Measurements from ENCODE around the gene UNC5B. TPM values are rescaled to one million over a fixed set of nuclear protein-coding genes. Genes with fewer than 3 reads are reported as not detected.
"Not testable (repeated sequence)": the region's sequence is repeated elsewhere in the genome, so short reads cannot be mapped to it uniquely, and the experiment has no call there.

Gene UNC5B
- total RNA-seq, 2 donors from 2014 or later: 10.4 to 11.2 TPM

DNA sequence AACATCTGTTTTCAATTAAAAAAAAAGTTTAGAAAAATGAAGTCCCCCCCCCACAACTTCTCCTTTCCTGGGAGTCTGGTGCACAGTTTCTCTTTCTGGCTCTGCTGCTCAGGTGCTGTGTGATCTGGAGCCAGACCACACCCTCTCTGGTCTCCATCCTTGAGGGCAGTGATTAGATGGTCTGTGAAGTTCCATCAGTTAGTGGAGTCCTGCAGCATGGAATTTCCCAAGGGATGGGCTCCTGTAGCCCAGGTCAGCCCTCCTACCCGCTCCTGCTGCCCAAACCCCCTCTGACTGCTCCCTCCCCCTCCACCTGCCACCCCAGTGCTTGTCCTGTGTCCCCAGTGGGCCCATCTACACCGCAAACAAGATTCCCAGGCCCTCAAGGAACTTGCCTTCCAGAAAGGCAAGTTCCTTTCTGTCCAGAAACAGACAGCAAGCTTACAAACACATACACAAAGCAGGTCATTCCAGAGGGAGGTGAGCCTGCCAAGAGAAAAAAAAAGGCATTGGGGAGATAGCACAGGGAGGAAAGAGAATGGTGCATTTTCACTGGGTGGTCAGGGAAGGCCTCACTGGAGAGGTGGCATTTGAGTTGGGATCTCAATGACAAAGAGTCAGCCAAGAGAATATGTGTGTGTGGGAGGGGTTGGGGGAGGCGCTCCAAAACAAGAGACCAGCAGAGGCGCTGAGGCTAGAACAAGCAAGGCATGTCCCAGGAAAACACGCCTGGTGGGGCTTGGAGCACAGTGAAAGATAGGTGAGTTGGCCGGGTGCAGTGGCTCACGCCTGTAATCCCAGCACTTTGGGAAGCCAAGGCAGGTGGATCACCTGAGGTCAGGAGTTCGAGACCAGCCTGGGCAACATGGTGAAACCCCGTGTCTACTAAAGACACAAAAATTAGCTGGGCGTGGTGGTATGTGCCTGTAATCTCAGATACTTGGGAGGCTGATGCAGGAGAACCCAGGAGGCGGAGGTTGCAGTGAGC is 57.2 kb downstream of the UNC5B start:
- ATAC-seq: no peak
- Histone ChIP-seq H3K4me3 (no peak overlapping the region), H3K36me3 (replicated peaks in 1 of 2; ENCODE audit: insufficient read depth in 1 of 2, low read depth in 2 of 2) (no peaks in the 10 kb centered on the region), H3K27me3 (no peaks in the 10 kb centered on the region), H3K9me3 (no peaks in the 10 kb centered on the region), H3K27ac (no peak overlapping the region), H3K4me1 (peaks cover 13% of the 10 kb centered on the region)
- intact Hi-C loops (cut with DNase I): no loop called here
- DNase-seq: no peak
- WGBS, 2 donors: 62 to 69% methylated on average over 9 to 11 of the region's 11 CpGs
- no peak for TF ChIP-seq POLR2A (IDR thresholded peaks at IDR 0.05)
- TF ChIP-seq, protein P1, sequence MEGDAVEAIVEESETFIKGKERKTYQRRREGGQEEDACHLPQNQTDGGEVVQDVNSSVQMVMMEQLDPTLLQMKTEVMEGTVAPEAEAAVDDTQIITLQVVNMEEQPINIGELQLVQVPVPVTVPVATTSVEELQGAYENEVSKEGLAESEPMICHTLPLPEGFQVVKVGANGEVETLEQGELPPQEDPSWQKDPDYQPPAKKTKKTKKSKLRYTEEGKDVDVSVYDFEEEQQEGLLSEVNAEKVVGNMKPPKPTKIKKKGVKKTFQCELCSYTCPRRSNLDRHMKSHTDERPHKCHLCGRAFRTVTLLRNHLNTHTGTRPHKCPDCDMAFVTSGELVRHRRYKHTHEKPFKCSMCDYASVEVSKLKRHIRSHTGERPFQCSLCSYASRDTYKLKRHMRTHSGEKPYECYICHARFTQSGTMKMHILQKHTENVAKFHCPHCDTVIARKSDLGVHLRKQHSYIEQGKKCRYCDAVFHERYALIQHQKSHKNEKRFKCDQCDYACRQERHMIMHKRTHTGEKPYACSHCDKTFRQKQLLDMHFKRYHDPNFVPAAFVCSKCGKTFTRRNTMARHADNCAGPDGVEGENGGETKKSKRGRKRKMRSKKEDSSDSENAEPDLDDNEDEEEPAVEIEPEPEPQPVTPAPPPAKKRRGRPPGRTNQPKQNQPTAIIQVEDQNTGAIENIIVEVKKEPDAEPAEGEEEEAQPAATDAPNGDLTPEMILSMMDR (IDR thresholded peaks at IDR 0.05): no peak

DNA sequence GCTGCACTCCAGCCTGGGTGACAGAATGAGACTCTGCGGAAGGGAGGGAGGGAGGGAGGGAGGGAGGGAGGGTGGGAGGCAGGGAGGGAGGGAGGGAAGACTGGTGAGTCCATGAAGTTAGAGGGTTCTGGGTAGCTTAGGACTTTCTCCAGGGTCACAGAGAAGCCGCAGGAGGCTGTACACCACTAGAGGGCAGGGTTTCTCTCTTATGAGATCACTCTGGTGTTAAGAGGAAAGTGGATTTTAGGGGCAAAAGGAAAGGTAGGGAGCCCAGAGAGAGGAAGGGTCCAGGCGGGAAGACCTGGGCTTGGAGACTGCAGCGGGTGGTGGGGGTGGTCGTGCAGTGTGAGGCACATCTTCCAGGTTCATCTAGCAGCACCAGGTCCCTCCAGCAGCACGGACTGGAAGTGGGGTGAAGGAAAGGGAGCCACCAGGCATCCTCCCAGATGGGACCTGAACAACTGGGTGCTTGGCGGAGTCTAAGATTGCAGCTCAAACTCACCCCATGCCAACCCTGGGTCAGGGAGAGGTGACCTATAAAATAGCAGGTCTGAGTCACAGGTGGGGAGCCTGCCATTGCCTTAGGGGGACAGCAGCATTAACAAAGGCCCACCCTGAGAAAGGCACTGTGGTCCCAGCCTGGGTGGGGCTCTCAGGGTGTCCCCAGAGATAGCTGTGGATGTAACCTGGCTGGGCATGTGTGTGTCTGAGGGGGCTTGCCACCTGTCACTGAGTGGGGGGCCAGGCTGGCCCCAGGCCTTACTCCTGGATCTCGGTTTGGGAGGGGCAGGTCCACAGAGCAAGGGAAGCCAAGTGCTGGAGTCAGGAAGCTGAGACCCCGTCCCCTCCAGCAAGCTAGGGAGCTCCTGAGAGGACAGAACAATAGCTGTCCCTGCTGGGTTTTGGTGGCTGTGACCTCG is 58.2 kb downstream of the UNC5B start:
- Histone ChIP-seq H3K4me1 (peaks cover 13% of the 10 kb centered on the region), H3K9me3 (no peaks in the 10 kb centered on the region), H3K4me3 (no peak overlapping the region), H3K27me3 (no peaks in the 10 kb centered on the region), H3K27ac (no peak overlapping the region), H3K36me3 (replicated peaks in 1 of 2; ENCODE audit: insufficient read depth in 1 of 2, low read depth in 2 of 2) (no peaks in the 10 kb centered on the region)
- no peak for TF ChIP-seq POLR2A (IDR thresholded peaks at IDR 0.05)
- TF ChIP-seq, protein P1 (IDR thresholded peaks at IDR 0.05): peak; percentile 45 to 66 (median 57)
- ATAC-seq (peak; percentile 67), DNase-seq (peak; percentile 56 to 72 (median 68))
- WGBS, 2 donors: 44% methylated on average over 9 to 10 of the region's 10 CpGs
- intact Hi-C loops (cut with DNase I): no loop called here

GRCh38 chr10:71271662-71272055 is 59.3 kb downstream of the UNC5B start:
- ATAC-seq: no peak
- H3K4me3 ChIP-seq: no peak overlapping the region
- WGBS, 2 donors: 54 to 73% methylated on average over 5 to 14 of the region's 14 CpGs
- H3K9me3 ChIP-seq: no peaks in the 10 kb centered on the region
- H3K27ac ChIP-seq: no peak overlapping the region
- no peak for DNase-seq
- H3K27me3 ChIP-seq: no peaks in the 10 kb centered on the region
- no peaks in the 10 kb centered on the region for H3K36me3 ChIP-seq (replicated peaks in 1 of 2; ENCODE audit: insufficient read depth in 1 of 2, low read depth in 2 of 2)
- intact Hi-C loops (cut with DNase I): no loop called here
- TF ChIP-seq, protein P1 (IDR thresholded peaks at IDR 0.05): no peak
- no peak for TF ChIP-seq POLR2A (IDR thresholded peaks at IDR 0.05)
- H3K4me1 ChIP-seq: peaks cover 4% of the 10 kb centered on the region

GRCh38 chr10:71272056-71272771 is 59.8 kb downstream of the UNC5B start:
- no peak for ATAC-seq
- 63 to 72% methylated on average over 13 to 15 of the region's 15 CpGs for WGBS, 2 donors
- DNase-seq: no peak
- H3K4me3 ChIP-seq: no peak overlapping the region
- no peaks in the 10 kb centered on the region for H3K27me3 ChIP-seq
- intact Hi-C loops (cut with DNase I): no loop called here
- TF ChIP-seq POLR2A (IDR thresholded peaks at IDR 0.05): no peak
- TF ChIP-seq, protein P1 (IDR thresholded peaks at IDR 0.05): no peak
- H3K27ac ChIP-seq: no peak overlapping the region
- H3K4me1 ChIP-seq: peaks cover 4% of the 10 kb centered on the region
- H3K9me3 ChIP-seq: no peaks in the 10 kb centered on the region
- no peaks in the 10 kb centered on the region for H3K36me3 ChIP-seq (replicated peaks in 1 of 2; ENCODE audit: insufficient read depth in 1 of 2, low read depth in 2 of 2)

DNA sequence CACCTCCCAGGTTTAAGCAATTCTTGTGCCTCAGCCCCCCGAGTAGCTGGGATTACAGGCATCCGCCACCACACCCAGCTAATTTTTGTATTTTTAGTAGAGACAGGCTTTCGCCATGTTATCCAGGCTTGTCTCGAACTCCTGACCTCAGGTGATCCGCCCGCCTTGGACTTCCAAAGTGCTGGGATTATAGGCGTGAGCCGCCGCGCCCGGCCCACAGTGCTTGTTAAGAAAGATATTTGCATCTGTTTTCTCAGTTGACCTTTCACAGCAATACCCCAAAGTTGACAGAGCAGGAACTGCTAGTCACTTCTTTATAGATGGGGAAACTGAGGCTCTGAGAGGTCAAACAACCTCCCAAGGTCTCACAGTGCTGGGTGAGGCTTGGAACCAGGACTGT is 60.6 kb downstream of the UNC5B start:
- H3K4me1 ChIP-seq; ATAC-seq; intact Hi-C loops (cut with DNase I); H3K4me3 ChIP-seq; DNase-seq; H3K36me3 ChIP-seq (replicated peaks in 1 of 2; ENCODE audit: insufficient read depth in 1 of 2, low read depth in 2 of 2); H3K27ac ChIP-seq; H3K27me3 ChIP-seq; H3K9me3 ChIP-seq: not testable (repeated sequence)
- 81 to 84% methylated on average over 11 of the region's 11 CpGs for WGBS, 2 donors
